ENCODE results near the gene LMX1A.

DNA sequence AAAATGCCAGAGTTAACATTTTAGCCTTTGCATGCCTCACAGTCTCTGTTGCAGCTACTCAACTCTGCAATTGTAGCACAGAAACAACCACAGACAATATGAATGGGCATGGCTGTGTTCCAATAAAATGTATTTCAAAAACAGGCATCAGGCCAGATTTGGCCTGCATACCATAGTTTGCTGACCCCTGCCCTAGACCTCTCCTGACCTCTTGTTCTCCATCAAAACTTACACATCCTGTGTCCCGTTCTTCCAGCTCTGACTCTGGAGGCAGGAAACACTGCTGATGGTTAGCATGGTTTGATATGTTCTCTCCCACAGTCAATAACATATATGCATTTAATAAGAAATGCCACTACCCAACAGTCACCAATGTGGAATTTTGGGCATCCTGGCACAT is 138.6 kb downstream of the LMX1A start:
- TF ChIP-seq TAF1 (IDR thresholded peaks at IDR 0.05; ENCODE audit: low read depth) (no peak), EZH2 (IDR thresholded peaks at IDR 0.05; ENCODE audit: borderline replicate concordance, insufficient read depth, low read length, poor library complexity, severe bottlenecking) (no peak), RAD21 (conservative IDR thresholded peaks at IDR 0.05) (no peak)

Measured in neural cell (in vitro differentiated cells).